ACHN (cell line): ENCODE data around the gene ABCG1.

ENCODE experiments used
- DNase-seq: peaks from one replicate; pipeline ENCODE4 v3.0.0-alpha.2; 2015
- in situ Hi-C: cut with HindIII; loops from 2 replicates; pipeline ENCODE4 v1.10.0; 2017; ENCODE audit warnings: low sequenced_read_pairs, low pct_ligation_motif_present, low pct_unique_long_range_greater_than_20kb

ABCG1 gene

GRCh38 chr21:42209801-42210479, 9.0 kb upstream of the ABCG1 start:
- in situ Hi-C loops: no loop called here
- no peak for DNase-seq

DNA sequence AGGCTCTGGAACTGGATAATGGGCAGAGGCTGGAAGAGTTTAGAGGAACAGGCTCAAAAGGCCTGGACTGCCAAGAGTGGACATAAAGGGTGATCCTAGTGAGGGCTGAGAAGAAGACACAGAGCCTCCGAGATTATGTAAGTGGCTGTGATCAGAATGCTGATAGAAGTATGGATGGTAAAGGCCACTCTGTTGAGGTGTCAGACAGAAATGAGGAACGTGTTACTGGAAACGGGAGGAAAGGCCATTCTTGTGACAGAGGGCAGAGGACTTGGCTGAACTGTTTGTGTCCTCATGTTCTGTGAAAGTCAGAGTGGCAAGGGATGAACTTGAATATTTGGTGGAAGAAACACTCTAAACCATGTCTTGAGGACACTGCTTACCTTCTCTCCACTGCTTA, 6.7 kb upstream of the ABCG1 start:
- no peak for DNase-seq
- in situ Hi-C loops: no loop called here

DNA sequence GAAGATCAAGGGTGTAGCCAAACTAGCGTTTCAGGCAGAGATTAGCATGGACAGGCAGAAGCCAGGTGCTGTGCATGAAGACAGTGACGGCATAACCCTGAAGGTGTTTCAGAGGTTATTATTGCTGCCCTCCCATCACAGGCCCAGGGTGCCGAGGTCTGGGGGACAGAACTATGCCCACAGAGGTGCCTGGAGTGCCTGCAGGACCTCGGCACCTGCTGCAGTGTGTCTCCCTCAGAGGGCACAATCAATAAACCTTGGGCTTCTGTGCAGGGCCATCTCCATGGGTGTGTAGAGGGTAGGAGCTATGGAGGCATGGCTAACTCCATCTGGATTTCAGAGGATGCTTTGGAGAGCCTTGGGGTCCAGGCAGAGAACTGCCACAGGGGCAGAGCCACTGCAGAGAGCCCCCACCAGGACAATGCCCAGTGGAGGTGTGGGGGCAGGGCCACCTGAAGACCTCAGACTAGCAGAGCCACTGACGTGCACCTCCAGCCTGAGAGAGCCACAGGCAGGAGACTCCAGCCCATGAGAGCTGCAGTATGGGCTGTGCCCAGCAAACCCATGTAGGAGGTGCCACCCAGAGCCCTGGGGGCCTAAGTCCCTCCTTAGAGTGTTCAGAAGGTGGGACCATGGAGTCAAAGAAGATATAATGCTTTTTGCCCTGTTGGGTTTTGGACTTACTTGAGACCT, 5.7 kb upstream of the ABCG1 start:
- in situ Hi-C loops: no loop called here
- no peak for DNase-seq

GRCh38 chr21:42214081-42214750, 4.7 kb upstream of the ABCG1 start:
- in situ Hi-C loops: no loop called here
- DNase-seq: no peak

DNA sequence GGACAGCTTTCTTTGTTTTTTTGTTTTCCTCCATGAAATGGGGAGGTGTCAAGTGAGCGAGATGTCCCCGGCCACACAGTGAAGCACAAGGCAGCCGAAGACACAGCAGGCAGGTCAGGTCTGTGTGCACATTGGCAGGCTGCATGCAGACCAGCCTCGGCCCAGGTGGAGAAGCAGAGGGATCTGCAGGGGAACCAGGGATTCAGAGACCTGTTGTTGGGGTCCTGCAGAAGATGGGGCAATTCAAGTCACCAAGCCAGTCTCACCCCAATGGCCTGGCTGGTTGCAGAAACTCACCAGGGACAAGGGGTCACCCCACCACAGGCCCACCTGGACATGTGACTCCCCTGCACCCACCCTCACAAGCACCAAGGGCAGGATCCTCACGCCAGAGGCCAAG, 4.0 kb upstream of the ABCG1 start:
- no peak for DNase-seq
- in situ Hi-C loops: no loop called here

- in situ Hi-C loops: no loop called here
- no peak for DNase-seq
Measured at GRCh38 chr21:42215942-42216725, 2.8 kb upstream of the ABCG1 start.

- no peak for DNase-seq
- in situ Hi-C loops: no loop called here
Measured at GRCh38 chr21:42216726-42217572, 2.0 kb upstream of the ABCG1 start.

- in situ Hi-C loops: no loop called here
Measured at GRCh38 chr21:42219606-42220137, 732 bp downstream of the ABCG1 start.

DNA sequence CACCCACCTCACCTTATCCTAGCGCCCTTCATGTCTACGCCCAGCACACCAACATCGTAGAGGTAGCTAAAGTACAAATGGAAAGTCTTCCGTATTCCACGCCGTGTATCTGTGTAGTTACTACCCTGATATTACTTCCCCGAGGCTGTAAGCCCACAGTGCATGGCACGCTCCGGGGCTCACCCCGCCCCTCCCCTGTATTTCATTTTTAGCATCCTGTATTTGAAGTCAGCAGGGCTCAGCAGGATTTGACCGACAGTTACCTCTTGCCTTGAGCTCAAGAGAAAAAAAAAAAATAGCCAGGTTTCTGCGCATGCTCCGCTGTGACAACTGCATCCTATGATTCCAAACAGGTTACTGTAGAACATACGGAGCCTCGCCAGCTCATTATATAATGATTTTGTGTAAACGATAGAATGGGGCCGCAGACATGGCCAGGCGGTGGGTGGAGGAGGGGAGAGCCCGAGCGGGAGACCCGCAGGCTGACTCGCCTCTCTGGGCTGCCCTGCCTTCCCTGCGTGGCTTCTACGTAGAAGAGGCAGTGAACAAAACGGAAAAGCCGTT, 1.3 kb downstream of the ABCG1 start:
- peak; percentile 46 for DNase-seq
- in situ Hi-C loops: no loop called here

More at GRCh38 chr21:42219606-42220137, 732 bp downstream of the ABCG1 start:
- DNase-seq: no peak

- DNase-seq: no peak
- in situ Hi-C loops: no loop called here
Measured at GRCh38 chr21:42221581-42222345, 2.8 kb downstream of the ABCG1 start.

DNA sequence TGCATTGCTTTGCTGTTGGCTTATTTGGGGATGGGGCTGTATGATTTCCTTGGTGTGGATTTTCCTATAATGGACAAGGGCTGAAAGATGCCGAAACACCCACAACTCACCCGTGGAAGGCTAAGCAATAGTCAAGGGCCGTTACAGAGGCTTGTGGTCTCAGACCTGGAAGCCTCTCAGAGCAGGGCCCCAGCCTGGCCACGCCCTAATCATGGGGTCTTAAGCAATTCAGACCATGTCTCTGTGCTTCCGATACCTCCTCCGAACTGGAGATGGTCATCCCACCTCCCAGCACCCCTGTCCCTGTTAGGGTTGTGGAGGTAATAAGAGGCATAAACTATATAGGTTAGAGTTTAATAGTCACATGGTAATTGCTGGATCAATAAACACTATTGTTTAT, 3.4 kb downstream of the ABCG1 start:
- in situ Hi-C loops: no loop called here
- DNase-seq: no peak

DNA sequence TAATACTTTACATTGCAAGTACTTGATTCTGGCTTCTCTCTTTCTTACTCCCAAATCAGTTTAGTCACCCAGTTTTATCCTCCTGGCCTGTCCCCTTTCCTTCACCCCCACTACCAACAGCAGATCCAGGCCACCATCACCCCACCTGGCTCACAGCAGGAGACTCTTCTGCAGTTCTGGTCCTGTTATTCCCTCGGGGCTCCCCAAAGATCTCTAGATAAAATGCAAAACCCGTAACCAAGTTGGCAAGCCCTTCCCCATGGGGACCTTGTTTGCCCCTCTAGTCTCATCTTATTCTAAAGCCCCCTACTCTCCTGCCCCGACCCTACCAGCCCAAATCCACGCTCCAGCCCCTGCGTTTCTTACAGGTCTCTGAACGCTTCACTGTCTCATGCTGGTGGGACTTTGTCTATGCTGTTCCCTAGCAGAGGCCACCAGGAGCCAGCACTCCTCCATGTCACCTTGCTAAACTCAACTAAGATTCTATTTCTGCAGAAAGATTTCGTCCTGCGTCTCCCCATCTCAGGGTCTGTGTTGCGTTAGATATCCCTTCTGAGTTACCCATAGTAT, 4.0 kb downstream of the ABCG1 start:
- in situ Hi-C loops: no loop called here
- no peak for DNase-seq

- in situ Hi-C loops: no loop called here
- no peak for DNase-seq
Measured at GRCh38 chr21:42223826-42224575, 5.1 kb downstream of the ABCG1 start.

GRCh38 chr21:42225042-42225441, 6.1 kb downstream of the ABCG1 start:
- no peak for DNase-seq
- in situ Hi-C loops: no loop called here

DNA sequence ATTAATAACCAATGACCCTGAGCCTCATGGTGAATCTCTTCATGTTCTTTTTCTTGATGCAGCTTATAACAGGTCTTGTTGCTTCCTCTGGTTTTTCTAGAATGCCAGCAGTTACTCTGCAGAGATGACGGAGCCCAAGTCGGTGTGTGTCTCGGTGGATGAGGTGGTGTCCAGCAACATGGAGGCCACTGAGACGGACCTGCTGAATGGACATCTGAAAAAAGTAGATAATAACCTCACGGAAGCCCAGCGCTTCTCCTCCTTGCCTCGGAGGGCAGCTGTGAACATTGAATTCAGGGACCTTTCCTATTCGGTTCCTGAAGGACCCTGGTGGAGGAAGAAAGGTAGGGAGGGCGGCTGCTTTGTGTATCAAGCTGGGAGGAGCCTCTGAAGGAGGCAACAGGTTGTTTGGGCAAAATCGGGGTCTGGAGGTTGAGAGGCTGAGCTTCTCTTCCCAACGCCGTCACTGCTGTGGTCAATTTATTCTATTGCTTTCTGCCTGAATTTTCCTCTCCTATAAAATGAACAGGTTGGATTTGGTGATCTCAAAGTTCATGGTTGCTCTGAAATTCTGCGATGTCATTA, 6.7 kb downstream of the ABCG1 start:
- in situ Hi-C loops: no loop called here
- no peak for DNase-seq

- in situ Hi-C loops: no loop called here
- no peak for DNase-seq
Measured at GRCh38 chr21:42226626-42227025, 7.7 kb downstream of the ABCG1 start.
